Cardiac septum (tissue), 1 donor: ENCODE measurements around the gene VEZF1. TPM values are rescaled to one million over a fixed set of nuclear protein-coding genes. Genes with fewer than 3 reads are reported as not detected.

Experiments used
- DNase-seq: peaks from one replicate; pipeline ENCODE4 v3.0.0-alpha.2; 2020; ENCODE audit warnings: low spot score
- intact Hi-C: fragments of 100-400 bp; cut with DNase I; formaldehyde crosslinking; loops from one replicate; pipeline ENCODE4 v1.14.0; 2022
- total RNA-seq: library from RNA; stranded (reverse); fragmentation: NEBNext Ultra II Directional; extraction: Animal tissue kit (Norgen Biotek cat#: 25700); gene quantifications from one replicate; pipeline ENCODE4 v1.2.1, GENCODE V29; 2021
- donor health status: DM: no; HTN: no; CAD: no.

The VEZF1 gene
- total RNA-seq, 1 donor from 2014 or later: 55.3 TPM

DNA sequence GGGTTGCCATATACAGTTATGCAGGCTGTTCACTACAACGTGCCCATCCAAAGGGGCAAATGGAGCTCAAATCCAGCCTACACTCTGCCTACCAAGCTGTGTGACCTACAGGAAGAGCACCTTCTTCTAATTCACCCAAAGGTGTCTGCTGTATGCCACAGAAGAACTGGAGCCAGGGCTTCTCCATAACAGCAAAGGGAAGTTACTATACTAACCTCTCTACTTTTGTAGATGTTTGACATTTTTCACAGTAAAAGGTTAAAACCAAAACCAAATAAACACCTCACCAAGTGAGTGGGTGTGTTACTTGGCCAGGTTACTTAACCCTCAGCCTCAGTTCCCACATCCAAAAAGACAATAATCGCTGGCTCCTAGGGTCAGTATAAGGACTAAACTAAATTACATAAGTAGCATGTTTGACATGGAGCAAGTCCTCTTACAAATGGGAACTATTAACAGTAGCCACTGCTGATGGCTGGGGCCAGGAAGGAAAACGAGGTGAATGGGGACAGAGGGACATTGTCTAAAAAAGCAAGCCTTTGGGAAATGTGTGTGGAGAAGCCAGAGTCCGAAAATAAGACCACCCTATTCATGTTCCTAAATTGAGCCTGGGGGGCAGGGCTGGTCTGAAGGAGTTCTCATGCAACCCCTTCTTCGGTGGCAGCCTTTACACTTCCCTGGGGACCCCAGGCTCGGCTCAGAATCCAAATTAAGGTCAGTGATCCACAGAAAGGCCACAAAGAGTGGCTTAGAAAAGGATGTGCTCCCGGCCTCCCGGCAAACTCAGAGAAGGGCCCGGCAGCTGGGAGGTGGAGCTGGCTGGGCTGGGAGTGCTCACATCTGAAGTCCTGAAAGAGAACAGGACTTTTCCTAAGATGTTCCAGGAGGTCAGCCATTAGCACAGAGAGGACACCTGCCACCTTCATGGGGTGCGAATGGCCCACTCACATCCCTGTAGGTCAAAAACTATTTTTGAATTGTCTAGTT is 46.4 kb downstream of the VEZF1 start:
- intact Hi-C loops: no loop called here
- DNase-seq: no peak

DNA sequence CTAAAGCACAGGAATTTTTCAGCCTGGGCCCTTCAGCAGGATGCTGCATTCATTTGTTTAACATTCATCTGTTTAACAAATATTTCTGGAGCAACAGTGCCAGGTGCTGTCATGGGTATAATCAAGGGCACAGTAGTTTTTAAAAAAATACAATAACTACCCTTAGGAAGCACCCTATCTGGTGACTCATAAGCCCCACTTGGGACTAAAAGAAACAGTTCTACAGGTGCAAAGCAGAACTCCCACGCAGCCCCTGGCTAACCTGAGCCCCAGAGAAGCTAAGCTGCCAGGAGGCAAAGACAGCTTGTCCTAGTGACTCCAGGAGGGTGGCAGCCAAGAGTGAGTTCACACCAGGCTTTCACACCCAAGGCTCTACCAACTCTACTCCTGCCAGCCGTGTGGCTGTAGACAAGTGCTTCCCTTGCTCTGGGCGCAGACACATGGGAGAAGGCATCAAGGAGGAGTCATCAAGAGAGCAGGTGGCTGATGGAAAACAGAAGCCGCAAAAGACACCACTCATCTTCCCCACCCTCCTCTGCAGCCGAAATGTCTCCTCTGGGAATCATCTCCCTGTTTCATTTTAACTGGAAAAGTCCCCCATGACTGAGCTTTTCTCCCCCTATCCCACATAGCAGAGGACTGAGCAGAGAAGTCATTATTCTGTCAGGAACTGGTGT is 47.3 kb downstream of the VEZF1 start:
- no peak for DNase-seq
- intact Hi-C loops: no loop called here

DNA sequence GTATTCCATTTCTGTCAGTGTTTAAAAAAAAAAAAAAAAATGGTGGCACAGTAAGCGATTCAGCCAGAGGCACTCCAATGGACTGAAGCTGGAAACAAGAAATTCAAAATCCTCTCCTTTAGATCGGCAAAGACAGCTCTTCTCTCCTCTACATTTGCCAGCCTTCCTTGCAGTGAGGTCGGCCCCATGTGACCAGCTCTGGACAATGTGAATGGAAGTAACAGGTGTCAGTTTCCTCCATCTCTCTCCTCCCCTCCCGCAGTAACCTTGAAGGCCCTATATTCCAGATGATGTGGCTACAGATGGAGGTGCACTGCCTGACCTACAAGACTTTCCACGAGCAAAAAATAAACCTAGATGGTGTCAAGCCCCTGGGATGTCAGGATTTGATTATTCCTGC is 47.8 kb downstream of the VEZF1 start:
- intact Hi-C loops: no loop called here
- no peak for DNase-seq

DNA sequence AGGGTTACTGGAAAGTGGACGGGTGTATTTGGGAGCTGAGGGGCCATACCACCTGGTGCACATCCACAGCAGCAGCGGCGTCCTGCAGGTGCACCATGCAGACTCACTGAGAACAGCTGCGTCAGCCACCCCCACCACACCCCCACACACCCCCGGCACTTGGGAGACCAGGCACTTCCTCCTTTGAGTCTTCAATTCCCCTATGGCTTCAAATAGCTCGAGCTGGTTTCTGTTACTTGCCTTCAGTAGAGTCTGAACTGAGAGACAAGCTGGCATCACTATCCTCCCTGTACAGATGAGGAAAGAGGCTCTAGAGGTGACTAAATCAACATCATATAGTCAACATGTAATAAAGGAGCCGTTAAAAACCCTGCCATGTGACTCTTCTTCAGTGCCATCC is 48.3 kb downstream of the VEZF1 start:
- intact Hi-C loops: loop anchor here (5.0 kb wide), 1 partner anchor 42 kb away; no protein-coding TSS in a partner anchor
- no peak for DNase-seq

DNA sequence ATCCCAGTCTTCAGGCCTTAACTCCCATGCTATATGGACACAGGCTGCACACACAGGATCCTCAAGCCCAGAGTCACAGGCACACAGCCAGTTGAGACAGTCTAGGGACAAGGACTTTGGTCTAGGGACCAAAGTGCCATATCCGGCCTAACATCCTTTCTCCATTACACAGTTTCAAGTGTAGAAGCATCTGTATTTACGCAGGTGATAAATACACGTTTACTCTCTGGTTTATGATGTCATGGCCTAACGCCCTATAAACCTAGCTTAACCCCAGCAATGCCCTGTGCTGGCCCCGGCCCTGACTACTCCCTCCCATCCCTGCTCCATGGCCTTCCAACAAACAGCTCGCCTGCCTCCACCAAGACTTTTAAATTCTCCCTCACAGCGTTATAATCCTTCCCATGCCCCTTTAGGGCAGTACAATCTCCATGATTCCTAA is 50.0 kb downstream of the VEZF1 start:
- no peak for DNase-seq
- intact Hi-C loops: loop anchor here (5.0 kb wide), 1 partner anchor 41 kb away; no protein-coding TSS in a partner anchor

DNA sequence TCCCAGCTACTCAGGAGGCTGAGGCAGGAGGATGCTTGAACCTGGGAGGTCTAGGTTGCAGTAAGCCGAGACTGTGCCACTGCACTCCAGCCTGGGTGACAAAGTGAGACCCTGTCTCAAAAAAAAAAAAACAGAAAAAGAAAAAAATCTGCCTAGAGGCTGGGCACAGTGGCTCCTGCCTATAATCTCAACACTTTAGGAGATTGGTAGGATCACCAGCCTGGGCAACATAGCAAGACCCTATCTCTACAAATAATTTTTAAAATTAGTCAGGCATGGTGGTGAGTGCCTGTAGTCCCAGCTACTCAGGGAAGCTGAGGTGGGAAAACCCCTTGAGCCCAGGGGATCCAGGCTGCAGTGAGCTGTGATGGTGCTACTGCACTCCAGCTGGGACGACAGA is 50.6 kb downstream of the VEZF1 start:
- intact Hi-C loops: loop anchor here (5.0 kb wide), 1 partner anchor 40 kb away; no protein-coding TSS in a partner anchor
- DNase-seq: no peak

DNA sequence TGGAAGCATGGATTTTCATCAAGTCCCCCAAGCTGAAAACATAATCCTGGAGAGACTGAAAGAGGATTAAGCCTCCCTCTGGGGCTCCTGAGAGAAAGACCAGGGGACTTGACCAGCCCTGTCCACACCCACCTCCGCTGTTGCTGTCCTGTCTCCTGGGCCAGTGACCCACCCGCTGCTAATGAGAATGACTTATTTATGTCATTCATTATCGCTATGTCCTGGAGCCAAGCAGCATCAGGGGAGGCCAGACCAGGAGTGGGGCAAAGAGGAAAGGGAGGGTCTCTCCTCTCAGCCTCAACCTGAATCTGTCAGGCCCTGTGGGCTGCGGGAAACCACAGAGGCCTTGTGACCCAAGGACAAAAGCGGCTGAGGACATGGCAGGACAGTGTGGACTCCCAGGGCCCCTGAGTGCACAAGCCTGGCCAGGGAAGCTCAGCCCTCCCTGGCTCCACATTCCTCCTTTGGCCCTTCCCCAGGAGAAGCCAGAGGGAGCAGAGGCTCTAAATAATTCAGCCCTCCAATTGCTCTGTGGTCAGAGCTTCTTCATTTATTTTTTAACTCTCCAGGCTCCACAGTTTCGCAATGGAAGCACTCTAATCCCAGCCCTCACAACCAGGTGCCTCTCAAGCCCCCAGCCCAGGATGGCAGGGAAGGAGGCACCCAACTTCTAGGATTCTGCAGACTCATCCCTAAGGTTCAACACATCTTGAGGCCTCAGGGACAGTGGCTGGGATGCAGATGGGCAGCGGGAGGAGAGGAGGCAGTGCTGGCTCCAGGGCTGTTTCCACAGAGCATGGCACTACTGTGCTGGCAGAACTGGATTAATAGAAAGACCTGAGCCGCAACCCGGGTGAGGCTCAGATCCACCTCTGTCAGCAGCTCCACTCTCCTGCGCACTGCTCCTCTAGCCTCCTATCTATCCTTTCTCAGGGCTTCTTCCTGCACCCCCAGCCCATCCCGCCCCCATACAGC is 51.9 kb downstream of the VEZF1 start:
- intact Hi-C loops: loop anchor here (5.0 kb wide), 1 partner anchor 39 kb away; no protein-coding TSS in a partner anchor
- no peak for DNase-seq

DNA sequence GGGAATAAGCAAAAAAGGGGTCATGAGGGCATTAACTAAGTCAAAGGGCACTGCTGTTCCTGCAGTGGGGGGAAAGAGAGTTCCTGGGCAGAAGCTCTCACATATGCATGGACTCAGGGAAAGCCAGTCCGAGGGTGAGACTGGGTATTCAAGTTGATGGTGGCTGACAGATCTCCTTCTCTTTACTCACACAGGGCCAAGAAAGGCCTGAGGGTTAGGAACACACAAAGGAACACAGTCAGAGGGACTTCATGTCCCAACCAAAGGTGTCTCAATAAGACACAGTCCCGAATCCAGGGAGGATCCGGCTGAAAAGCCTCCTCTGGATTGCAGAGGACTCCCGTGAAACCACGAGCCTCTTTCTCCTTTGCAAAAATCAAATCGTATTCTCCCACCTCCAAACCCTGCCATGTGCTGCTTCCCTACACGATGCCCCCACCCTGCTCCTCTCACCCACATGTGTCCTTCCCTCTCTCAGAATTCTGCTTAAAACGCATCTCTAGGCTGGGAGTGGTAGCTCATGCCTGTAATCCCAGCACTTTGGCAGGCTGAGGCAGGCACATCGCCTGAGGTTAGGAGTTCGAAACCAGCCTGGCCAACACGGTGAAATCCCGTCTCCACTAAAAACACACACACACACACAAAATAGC is 56.4 kb downstream of the VEZF1 start:
- intact Hi-C loops: no loop called here
- DNase-seq: no peak

DNA sequence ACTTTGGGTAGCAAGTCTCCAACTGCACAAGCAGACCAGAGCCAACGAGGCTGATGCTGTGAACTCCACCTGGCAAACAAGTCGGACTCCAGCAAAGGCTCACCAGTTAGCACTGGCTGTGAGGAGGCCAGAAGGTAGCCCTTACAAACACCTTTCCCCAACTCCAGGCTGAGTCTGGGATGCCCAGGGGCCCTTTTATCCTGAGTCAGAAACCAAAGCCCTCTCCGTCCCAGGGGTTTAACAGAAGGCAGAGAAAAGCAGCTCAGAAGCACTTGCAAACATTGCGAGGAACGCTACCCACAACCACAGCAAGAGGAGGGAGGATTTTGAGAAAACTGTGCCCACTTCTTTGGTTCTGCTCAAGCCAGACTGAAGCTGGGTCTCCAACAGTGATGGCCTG is 57.8 kb downstream of the VEZF1 start:
- intact Hi-C loops: no loop called here
- no peak for DNase-seq

DNA sequence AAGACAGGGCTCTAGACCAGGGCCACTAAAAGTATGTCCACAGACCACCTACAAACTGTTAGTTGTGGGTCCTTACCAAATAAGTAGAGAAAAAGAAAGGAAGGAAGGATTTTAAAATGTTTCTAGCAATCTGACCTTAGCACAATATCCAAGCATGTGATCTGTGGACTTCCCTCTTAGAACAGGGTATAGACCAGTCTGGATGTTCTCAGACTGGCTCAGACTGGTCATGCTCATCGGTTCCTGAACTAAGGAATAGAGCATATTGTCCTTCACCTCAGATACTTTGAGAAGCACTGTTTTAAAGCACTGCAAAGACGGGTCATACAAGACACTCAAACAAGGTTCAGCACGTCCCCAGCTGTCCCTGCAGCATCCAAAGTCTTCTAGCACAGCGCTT is 58.7 kb downstream of the VEZF1 start:
- no peak for DNase-seq
- intact Hi-C loops: no loop called here

DNA sequence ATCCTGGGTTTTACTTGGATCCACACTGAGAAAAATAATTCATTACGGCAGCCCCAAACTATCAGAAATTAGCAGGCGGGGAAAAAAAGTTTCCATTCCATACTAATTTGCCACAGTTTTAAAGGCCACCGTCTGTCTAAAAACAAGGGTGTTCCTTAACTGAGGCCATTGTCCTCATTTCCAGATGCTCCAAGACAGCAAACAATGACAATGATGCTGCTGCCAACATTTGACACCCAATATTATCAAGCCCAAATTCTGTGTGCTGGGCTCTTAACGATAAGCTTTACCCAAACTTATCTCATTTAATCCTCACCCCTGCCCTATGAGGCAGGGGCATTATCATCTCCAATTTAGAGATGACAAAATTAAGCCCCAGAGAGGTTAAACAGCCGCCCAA is 59.1 kb downstream of the VEZF1 start:
- no peak for DNase-seq
- intact Hi-C loops: no loop called here

DNA sequence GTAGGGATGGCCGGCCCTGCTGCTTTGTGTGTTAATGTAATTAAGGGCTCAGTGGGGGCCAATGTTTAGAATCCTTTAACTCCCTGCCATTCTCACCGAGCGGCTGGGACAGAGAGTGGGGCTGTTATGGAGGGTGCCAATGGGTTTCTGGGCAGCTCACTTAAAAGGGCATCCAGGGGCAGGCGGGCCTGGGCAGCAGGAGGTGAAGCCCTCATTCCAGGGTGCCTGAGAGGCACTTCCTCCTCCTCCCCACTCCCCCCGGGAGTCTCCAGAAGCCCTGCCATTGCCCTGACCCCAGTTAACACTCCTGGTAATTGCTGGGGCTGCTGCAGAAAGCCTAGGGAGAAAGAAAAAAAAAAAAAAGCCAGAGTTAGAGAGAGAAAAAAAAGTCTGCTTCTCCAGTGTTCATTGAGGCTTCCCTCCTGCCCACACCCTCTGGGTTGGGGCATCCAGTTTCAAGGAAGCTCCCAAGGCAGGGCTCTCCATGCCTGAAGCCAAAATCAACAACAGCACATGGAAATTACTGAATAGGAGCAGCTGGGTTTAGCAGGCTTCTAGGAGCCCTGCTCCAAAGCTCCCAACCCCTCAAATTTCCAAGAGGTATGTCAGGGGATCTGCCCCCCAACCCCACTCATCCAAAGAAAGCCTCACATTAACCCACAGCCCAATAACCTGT is 60.9 kb downstream of the VEZF1 start:
- no peak for DNase-seq
- intact Hi-C loops: no loop called here

DNA sequence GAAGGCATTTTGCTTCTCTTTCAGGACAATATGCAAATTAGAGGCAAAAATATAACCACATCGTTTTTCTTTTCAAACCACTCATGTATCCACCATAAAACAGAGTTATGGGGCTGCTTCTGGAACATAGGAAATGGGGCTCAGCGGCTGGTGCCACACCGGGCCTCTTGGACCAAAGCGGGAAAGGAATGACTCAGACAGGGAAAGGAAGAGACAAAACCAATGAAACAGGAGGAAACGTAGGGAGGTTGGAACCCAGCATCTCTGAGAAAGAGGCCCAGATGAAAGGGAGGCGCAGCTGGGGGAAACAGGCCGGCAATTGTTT is 61.4 kb downstream of the VEZF1 start:
- intact Hi-C loops: no loop called here
- DNase-seq: no peak

DNA sequence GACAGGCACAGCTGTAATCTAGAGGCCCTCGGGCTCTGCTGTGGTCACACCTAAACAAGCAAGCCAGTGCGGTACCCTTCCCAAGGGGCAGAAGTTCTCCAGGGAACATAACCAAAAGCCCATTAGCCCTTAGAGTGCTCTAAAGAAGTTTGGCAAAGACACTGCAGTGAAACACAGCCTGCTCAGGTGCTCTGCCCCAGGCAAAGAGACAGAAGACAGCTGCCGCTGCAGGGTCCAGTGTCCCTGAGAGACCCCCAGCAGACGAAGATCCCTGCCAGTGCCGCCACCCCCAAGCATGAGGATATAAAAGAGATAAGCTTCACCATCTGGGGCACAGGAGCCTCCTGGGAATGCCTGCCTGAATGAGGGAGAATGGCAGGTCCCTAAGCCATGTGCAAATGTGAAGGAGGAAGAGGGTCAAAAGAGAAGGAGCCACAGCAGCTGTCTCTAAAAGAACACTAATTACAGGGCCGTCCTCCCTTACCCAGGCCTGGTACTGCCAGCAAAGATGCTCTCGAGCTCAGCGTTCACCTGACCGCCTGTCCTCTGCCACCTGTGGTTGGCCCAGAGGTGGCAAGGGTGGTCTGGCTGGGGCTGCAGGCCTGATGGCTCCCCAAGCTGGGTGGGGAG is 62.6 kb downstream of the VEZF1 start:
- intact Hi-C loops: no loop called here
- DNase-seq: no peak

DNA sequence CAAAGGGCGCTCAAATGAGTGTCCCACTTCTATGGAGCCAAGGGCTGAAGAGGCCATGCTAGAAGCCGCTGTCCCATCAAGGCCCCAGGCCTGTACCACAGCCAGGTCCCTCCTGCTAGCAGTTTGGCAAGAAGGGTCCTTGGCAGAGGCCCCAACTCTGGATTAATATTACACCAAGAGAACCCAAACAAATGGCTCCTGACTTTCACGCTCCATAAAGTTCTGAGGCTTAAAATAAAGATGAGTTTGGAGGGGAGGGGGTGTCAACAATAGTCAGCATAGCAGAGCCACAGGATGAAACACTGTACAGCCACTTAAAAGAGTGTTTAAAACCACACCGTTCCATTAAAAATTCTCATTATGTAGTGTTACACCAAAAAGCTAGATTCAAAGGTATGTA is 63.4 kb downstream of the VEZF1 start:
- intact Hi-C loops: no loop called here
- no peak for DNase-seq
